ENCODE measurements around the gene RHOT2.

GRCh38 chr16:647173-647902 is 20.6 kb upstream of the RHOT2 start:
- TF ChIP-seq EZH2 (IDR thresholded peaks at IDR 0.05; ENCODE audit: borderline replicate concordance, low read depth, low read length, poor library complexity, severe bottlenecking) = no peak
- TF ChIP-seq CTCF (conservative IDR thresholded peaks at IDR 0.05; ENCODE audit: low read depth, low read length) = no peak
